Dermis microvascular lymphatic vessel endothelial cell (primary cell): ENCODE results near the gene UPF1. TPM values are rescaled to one million over a fixed set of nuclear protein-coding genes. Genes with fewer than 3 reads are reported as not detected.
"Not testable (repeated sequence)": the region's sequence is repeated elsewhere in the genome, so short reads cannot be mapped to it uniquely, and the experiment has no call there.

ENCODE experiments used
- DNase-seq, 2 donors: peaks; one replicate each; pipeline versions ENCODE4 v3.0.0 to v3.0.0-alpha.2; 2010; ENCODE audit warnings: low read depth in 2 of 2
- total RNA-seq: library from RNA; depleted of rRNA; stranded (reverse); fragments of >200 nt; gene quantifications from 2 replicates; pipeline ENCODE4 v1.2.1, GENCODE V29; 2014

Gene UPF1
- total RNA-seq, 1 donor from 2014 or later, result 40.2 TPM

DNA sequence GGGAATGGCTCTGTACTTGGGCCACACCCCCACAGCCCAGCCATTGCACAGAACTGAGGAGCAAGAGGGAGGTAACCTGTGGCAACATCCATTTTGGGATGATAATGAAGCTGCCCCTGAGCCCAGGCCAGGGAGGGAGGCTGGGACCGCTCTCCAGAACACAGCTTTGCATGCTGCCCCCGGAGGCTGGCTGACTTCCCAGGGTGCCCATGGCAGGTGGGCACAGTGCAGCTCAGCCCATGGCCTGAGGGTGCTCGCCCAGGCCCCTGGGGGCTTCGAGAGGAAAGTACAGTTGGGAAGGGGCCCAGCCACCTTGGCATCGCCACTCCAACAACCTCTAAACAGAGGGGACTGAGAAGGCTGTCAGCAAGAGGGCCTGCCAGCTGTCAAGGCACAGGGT is 81.7 kb downstream of the UPF1 start:
- no peak for DNase-seq

DNA sequence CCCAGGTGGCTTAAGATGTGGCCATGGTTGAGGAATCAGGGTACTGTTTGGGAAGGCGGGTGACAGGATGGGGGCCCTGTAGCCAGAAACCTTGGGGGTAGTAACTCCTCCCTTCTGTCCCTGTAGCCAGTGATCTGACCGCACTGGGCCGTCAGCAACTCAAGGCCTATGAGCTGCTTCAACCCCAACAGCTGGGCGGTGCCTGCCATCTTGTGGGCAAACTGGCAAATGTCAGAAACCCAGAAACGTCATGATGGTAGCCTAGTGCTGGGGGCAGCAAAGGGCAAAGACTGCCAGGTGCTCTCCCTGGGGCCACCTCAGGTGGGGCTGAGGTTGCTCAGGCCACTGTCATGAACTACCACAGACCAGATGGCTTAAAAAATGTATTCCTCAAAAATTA is 83.9 kb downstream of the UPF1 start:
- peak; percentile 31 to 56 for DNase-seq

DNA sequence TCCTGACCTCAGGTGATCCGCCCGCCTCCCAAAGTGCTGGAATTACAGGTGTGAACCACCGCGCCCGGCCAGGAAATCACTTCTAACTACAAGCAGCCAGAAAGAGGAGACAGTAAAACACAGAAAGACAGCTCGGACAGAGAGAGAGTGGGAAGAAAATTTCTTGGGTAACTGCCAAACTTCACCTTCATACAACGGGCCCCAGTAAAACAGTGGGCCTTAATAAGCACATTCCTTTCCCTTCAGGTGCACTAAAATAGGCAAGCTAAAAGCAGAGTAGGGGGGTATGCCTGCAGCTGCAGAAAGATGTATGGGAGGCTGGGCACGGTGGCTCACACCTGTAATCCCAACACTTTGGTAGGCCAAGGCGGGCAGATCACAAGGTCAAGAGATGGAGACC is 85.8 kb downstream of the UPF1 start:
- not testable (repeated sequence) for DNase-seq

Other genes with a start within 250 kb of the UPF1 start
- gene REX1BD, start 243.2 kb upstream of the UPF1 start, total RNA-seq, result 45.4 and 56.6 TPM in 2 replicates
- 0.13 TPM in 1 of 2 replicates, not detected in the other for gene CRLF1, start 225.2 kb upstream of the UPF1 start, total RNA-seq
- gene TMEM59L, start 219.1 kb upstream of the UPF1 start, total RNA-seq, result under 0.01 TPM in 1 of 2 replicates, not detected in the other
- 1.4 and 2.9 TPM in 2 replicates for gene KLHL26, start 194.9 kb upstream of the UPF1 start, total RNA-seq
- 0.64 and 1.1 TPM in 2 replicates for gene CRTC1, start 148.3 kb upstream of the UPF1 start, total RNA-seq
- gene COMP, start 40.7 kb upstream of the UPF1 start, total RNA-seq, result not detected in 2 replicates
- 2.4 and 5.1 TPM in 2 replicates for gene CERS1, start 64.2 kb downstream of the UPF1 start, total RNA-seq
- gene COPE, start 87.4 kb downstream of the UPF1 start, total RNA-seq, result 161 and 214 TPM in 2 replicates
- 42.7 and 43.9 TPM in 2 replicates for gene DDX49, start 87.8 kb downstream of the UPF1 start, total RNA-seq
- 96.2 and 232 TPM in 2 replicates for gene HOMER3, start 109.3 kb downstream of the UPF1 start, total RNA-seq
- 11.0 and 16.1 TPM in 2 replicates for gene SUGP2, start 201.6 kb downstream of the UPF1 start, total RNA-seq
- gene ARMC6, start 201.6 kb downstream of the UPF1 start, total RNA-seq, result 41.0 and 53.7 TPM in 2 replicates
- gene SLC25A42, start 232.0 kb downstream of the UPF1 start, total RNA-seq, result 3.7 and 4.7 TPM in 2 replicates